HL-60 (cell line): ENCODE results near the gene CPNE2.

Source experiments
- CTCF ChIP-seq: IDR thresholded peaks from one replicate; pipeline ENCODE4 v1.5.1; 2011; ENCODE audit warnings: low read length, control low read depth, inconsistent platforms; ENCODE audit not compliant: insufficient read depth
- GABPA ChIP-seq: IDR thresholded peaks from 2 replicates; pipeline ENCODE4 v1.6.1; 2012; ENCODE audit warnings: low read depth
- POLR2AphosphoS5 ChIP-seq: IDR thresholded peaks from 2 replicates; pipeline ENCODE4 v1.6.1; 2012; ENCODE audit warnings: low read depth
- TF ChIP-seq, protein P1 (sequence below): IDR thresholded peaks from 2 replicates; pipeline ENCODE4 v1.6.1; 2012; ENCODE audit warnings: low read depth; ENCODE audit not compliant: insufficient replicate concordance

DNA sequence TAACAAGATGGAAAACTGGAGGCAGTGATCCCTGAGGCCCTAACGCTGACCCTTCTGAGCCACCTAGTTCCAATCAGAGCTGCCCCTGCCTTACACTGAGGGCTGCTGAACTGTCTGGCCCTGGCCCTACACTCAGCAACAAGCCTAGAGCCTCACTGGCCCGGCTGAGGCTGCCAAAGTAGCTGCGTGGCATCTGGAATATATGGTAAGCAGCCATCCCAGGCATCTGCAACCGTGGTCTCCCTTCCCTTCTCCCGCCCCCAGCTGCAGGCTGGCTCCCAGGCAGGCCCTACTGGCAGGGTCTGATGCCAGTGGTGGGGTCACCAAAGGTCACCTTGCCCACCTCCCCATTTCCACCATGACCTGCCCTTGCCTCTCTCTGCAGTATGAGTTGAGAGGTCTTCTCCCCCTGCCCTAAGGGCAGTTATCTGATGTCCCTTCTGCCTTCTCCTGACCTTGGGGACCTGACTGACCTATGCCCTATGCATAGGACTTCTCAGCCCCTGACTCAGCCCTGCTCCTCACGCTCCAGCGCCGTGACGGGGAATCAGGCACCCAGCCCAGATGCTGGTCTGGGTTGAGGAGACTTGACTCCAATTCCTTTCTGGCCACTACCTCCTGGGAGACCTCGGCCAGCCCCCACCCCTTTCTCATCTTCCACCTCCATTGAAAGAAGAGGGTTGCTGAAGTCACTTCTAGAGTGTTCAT is 45.3 kb downstream of the CPNE2 start:
- TF ChIP-seq CTCF, result no peak
- TF ChIP-seq POLR2AphosphoS5, result no peak
- TF ChIP-seq, protein P1, sequence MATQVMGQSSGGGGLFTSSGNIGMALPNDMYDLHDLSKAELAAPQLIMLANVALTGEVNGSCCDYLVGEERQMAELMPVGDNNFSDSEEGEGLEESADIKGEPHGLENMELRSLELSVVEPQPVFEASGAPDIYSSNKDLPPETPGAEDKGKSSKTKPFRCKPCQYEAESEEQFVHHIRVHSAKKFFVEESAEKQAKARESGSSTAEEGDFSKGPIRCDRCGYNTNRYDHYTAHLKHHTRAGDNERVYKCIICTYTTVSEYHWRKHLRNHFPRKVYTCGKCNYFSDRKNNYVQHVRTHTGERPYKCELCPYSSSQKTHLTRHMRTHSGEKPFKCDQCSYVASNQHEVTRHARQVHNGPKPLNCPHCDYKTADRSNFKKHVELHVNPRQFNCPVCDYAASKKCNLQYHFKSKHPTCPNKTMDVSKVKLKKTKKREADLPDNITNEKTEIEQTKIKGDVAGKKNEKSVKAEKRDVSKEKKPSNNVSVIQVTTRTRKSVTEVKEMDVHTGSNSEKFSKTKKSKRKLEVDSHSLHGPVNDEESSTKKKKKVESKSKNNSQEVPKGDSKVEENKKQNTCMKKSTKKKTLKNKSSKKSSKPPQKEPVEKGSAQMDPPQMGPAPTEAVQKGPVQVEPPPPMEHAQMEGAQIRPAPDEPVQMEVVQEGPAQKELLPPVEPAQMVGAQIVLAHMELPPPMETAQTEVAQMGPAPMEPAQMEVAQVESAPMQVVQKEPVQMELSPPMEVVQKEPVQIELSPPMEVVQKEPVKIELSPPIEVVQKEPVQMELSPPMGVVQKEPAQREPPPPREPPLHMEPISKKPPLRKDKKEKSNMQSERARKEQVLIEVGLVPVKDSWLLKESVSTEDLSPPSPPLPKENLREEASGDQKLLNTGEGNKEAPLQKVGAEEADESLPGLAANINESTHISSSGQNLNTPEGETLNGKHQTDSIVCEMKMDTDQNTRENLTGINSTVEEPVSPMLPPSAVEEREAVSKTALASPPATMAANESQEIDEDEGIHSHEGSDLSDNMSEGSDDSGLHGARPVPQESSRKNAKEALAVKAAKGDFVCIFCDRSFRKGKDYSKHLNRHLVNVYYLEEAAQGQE, result no peak
- TF ChIP-seq GABPA, result no peak
